PC-9 (cell line): ENCODE measurements around the gene MACROD1.

Experiments used
- EZH2 ChIP-seq: fragments of 200-600 bp; sonication (generic); IDR thresholded peaks from 2 replicates; pipeline ENCODE4 v1.8.0; 2017; ENCODE audit warnings: antibody characterized with exemption, low read depth
- TF ChIP-seq, protein P1 (sequence below): fragments of 200-600 bp; sonication (generic); conservative IDR thresholded peaks from 2 replicates; pipeline ENCODE4 v1.6.1; 2017; ENCODE audit warnings: mixed run types, antibody characterized with exemption, mild to moderate bottlenecking, moderate library complexity

- no peak for TF ChIP-seq EZH2
- TF ChIP-seq, protein P1, sequence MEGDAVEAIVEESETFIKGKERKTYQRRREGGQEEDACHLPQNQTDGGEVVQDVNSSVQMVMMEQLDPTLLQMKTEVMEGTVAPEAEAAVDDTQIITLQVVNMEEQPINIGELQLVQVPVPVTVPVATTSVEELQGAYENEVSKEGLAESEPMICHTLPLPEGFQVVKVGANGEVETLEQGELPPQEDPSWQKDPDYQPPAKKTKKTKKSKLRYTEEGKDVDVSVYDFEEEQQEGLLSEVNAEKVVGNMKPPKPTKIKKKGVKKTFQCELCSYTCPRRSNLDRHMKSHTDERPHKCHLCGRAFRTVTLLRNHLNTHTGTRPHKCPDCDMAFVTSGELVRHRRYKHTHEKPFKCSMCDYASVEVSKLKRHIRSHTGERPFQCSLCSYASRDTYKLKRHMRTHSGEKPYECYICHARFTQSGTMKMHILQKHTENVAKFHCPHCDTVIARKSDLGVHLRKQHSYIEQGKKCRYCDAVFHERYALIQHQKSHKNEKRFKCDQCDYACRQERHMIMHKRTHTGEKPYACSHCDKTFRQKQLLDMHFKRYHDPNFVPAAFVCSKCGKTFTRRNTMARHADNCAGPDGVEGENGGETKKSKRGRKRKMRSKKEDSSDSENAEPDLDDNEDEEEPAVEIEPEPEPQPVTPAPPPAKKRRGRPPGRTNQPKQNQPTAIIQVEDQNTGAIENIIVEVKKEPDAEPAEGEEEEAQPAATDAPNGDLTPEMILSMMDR: no peak
These were observed 164.2 kb downstream of the MACROD1 start for GRCh38 chr11:64001484-64002420.
